ENCODE data around the gene ATF3.
"Not testable (repeated sequence)": the region's sequence is repeated elsewhere in the genome, so short reads cannot be mapped to it uniquely, and the experiment has no call there.

Gene ATF3

DNA sequence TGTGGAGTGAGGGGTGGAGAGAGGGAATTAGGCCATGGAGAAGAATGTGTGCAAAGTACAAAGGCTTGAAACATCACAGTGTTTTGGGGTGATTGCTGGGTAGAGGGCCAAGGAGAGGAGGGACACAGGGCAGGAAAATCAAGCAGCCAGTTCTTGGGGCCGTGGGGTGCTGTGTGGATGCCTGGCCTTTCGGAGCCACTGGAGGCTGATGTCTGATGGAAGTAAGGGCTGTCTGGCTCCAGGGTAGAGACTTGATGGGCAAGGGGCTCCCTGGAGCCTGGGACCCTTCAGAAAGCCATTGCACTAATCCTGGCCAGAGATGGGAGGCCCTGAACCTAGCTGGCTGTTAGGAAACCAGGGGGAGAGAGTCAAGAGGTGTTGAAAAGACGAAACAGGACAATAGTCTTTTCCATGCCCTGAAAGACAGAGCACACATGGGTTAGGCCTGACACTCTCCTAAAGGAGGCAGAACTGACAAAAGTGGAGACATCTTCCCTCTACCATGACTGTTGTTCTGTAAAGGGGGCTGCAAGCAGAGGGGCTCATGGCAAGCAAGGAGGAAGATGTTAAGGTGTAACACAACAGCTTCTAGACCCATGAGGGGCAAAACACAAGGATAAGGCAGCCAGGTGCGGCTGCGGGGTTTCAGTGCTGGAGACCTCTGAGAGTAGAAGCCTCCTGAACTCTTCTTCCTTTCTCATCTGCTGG lies 21.0 kb downstream of the ATF3 start:
- no peak for DNase-seq

DNA sequence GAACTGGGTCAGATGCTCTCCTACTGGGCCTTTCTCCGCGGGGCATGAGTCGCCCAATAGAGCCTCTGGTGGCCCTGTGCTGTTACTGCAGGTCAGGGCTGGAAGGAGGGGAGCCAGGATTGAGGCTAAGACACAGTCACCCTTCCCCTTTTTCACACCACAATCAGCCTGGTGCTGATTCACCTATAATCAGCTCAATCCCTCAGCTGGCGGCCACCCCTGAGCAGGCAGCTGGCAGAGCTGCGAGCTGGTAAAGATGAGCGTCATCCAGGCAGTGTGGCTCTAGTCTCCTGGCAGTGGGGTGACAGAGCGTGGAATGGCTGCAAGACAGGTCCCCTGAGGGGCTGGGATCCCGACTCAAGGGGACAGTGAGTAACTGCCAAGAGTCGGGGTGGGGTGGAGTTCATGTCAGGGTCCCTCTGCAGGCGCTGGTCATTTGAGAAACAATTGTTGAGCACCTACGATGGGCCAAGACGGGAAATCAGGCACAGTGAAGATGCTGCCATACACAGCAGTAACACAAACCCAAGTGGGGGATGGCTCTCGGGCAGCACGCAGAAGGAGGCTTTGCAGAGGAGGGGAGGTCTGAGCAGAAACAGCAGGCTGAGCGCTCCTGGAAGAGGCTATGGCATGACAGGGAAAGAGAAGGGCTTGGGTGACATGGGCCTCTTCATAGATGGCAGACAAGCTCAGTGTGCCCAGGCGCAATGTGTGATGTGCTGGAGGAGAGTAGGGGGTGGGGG lies 21.8 kb downstream of the ATF3 start:
- peak; percentile 87 to 92 (median 90) for DNase-seq

DNA sequence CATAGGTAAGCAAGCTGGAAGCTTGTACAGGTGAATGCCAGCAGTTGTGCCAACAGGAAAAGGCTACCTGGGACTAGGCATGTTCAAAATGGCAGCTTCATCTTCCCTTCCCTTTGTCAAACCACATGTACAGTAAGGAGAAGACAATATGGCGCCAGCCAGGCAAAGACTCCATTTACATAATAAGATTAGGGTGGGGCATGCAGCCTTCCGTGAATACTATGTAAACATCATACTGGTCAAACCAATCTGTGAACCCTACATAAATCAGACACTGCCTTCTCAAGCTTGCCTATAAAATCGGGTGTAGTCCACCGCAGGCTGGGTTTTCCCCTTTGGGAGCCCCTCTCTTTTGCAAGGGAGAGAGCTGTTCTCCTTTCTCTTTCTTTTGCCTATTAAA lies 24.6 kb downstream of the ATF3 start:
- no peak for DNase-seq

DNA sequence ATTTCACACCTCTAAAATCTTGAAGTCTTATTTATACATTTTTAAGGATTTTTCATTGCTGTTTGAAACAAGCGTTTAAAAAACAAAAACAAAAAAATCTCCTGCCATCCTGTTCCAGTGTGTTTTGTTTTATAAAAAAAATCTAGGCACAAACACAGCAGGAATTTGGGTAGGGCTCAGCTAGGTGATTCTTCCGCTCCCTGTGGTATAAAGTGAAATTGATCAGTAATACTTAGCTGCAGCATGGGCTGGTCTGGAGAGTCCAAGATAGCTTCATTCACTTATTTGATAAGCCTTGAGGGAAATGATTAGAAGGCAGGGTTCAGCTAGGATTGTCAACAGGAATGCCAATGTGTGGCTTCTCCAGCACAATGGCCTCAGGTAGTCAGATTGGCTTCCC lies 25.7 kb downstream of the ATF3 start:
- DNase-seq, result no peak

DNA sequence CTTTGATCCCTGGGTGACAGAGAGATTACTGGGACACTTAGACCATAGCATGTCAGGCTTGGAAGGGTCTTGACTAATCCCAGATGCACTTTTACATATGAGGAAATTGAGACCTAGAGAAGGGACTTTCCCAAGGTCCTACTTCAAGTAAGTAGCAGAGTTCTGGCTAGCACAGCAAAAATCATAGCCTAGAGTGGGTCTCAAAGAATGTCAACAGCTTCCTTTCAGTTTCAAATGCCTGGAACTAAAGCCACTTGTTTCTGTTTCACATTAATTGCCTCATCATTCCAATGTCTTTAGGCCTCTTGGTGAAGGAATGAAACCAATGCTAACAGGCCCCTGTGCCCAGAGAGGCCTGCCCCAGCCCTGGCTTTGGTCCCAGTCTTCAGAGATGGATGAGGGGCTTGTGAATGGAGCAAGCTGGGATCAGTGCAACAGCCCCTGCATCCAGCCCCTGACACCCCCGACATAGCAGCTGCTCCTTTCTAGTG lies 26.6 kb downstream of the ATF3 start:
- peak; percentile 70 to 90 (median 80) for DNase-seq

DNA sequence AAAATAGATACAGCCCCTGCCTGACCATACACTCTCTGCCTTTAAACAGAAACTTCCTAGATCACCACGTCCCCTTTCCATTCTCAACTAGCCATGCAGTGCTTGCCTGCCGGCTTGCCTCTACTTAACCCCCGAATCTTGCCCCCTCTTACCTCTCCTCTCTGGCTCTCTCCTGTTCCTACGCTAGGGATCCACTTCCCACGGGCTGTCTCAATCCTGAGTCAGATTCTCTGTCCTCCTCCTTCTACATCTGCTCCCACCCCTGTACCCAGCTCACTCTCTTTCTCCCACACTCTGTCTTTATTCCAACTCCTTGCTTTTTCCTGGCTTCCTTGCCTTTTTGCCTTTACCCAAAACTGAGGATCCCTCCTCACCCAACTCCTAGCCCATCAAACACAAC lies 29.3 kb downstream of the ATF3 start:
- no peak for DNase-seq

DNA sequence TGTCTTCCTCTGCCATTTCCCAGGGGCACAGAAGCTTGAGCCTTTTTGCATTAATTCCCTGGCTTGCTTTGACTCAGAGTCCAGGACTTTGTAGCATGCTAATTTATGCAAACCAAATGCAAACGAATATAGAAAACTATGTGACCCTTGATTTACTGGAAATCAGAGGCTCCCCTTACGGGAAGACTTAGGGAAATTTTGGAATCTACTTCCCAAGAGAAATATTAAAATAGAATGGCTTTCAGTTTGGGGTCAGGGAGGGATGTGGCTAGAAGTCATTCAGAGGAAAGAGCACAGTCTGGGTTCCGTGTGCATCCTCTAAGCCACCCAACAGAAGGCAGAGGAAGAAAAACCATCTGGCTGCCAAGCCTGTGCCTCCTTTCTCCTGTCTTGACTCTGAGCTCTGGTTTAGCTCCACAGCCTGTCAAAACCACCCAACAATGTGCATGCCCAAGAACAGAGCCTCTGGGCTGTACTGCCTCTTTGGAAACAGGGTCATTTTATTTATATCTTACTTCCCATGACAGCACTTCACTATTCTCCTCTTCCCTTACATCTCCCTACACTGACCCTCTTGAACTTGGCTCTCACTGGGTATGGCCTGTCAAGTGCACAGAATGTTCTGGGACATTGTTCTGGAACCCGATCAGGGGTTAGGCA lies 30.1 kb downstream of the ATF3 start:
- DNase-seq, result no peak

DNA sequence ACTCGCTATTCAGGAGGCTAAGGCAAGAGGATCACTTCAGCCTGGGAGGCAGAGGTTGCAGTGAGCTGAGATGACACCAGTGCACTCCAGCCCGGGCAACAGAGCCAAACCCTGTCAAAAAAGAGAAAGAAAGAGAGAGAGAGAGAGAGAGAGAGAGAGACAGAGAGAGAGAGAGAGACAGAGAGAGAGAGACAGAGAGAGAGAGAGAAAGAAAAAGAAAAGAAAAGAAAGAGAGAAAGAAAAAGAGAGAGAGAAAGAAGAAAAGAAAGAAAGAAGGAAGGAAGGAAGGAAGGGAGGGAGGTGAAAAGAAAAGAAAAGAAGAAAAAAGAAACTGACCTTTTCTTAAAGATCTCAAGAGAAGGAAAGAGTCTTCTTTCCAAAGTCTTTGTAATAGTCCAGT lies 31.0 kb downstream of the ATF3 start:
- not testable (repeated sequence) for DNase-seq

DNA sequence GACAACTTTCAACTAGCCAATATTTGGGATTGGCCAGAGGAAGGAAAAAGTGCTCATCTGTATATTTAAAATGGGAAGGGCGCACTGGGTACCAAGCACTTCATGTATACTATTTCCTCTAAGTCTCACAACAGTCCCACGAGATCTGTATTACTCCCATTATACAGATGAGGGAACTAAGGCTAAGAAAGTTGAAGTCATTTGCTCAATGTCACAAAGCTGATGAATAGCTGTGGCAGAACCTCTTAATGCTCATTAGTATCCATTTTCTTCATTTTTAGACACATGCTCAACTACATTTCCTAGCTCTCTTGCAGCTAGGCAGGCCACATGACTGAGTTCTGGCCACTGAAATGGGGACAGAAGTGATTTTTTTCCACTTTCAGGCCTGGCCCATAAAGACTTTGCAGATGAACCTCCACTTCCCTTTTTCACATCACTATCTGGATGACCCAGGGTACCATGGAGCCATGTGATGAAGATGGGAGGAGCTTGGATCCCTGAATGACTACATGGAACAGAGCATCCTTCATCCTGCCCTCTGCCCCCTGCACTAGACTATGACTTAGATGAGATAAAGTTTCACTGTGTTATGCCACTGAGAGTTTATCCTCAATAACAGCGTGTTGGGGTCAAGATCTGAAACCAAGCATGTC lies 31.8 kb downstream of the ATF3 start:
- DNase-seq, result peak in 2 of 4 experiments; percentile 28 to 42

DNA sequence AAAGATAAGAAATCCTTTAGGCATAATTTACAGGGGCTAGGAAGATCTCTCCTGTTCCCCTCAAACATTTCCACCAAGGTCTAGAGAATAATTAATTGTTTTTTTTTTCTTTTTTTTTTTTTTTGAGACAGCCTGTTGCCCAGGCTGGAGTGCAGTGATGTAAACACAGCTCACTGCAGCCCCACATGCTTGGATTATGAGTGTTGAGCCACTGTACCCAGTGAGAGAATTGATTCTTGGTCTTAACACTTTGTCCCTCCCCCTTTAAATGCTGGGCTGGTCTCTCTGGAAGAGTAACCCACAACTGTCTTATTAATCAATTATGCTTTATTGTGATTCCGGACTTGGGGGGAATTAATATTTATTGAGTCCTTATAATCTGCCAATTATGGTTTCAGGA lies 33.4 kb downstream of the ATF3 start:
- no peak for DNase-seq

DNA sequence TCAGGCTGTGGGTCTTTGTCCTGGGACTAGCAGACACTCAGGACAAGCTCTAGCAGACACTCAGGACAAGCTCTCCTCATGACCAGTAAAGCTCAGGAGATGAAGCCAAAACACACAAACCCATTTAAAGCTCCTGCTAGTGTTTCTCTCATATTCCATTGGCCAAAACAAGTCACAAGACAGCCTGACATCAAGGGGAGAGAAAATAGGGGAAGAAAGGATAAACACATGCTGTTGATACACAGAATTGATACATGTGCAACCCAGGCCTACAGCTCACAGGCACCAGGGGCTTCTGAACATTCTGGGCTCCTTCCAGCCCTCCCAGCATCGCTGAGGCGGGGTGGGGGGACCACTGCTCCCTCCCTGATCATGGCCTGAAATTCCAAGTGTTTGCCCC lies 35.3 kb downstream of the ATF3 start:
- no peak for DNase-seq

DNA sequence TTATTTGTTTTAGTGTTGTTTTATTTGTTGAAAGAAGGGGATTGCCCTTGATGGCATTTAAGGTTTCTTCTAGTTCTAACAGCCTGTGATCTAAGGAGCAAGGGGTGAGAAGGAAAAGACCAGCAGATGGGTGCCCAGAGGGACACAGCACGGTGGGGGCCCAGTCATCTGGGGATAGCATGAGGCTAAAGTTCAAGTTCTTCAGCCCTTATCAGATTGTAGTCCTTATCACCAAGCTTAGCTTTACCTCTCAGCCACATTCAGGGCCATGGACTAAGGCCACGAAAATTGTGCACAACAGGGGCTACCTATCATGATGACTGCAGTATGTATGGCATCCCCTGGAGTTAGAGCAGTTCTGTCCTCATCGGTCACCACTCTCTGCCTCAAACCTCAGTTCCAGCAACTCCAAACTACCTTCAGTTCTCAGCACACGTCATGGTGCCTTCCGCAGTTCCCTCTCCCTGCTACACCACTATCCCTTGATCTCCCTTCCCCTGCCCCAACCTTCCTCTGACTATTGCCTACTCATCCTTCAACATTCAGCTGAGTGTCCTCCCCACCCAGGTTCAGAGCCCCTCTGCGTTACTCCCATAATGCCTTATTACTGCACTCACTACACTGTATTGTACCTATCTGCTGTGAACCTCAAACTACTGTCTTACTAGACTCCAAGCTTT lies 36.4 kb downstream of the ATF3 start:
- no peak for DNase-seq

DNA sequence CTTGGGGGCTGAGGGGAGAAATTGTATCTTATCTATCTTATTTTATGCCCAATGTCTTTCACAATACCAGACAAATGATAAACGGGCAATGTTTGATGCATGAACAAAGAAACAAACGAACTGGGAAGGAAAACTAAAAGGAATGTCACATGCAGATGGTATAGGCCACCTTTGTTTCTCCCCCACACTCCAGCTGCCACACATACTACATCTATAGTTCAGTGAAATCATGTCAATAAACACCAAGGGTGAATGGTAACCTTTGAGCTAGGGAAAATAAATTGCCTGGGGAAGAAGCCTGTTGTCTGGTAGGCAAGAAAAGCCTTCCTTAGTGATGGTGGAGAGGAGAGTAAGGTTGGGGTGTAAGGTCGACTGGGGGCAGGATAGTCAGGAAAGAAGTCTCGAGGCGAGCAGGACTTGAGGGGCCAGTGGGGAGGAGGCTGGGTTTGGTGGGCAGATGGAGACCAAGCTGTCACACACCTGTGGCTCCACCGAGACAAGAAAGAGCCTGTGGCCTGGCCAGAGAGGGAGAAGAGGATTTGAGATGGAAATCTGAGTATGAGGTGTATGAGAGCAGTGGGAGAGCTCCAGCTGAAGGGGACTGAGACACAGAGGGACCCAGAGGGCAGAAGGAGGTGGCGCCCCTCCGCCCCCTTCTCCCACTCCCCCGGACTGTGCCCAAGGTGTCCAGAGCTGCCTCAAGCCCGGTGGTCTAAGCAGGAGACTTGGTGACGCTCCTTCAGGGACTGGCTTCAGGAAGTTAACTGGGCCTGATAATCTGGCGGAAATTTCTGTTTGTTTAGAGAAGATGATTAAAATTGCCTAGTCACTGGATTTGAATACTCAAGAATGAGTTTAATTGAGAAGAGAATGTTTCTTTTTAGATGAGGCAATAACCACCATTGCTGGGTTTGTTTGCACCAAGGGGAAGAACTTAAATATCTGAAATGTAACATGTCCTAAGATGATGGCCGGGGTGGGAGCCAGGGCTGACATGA lies 37.3 kb downstream of the ATF3 start:
- no peak for DNase-seq

DNA sequence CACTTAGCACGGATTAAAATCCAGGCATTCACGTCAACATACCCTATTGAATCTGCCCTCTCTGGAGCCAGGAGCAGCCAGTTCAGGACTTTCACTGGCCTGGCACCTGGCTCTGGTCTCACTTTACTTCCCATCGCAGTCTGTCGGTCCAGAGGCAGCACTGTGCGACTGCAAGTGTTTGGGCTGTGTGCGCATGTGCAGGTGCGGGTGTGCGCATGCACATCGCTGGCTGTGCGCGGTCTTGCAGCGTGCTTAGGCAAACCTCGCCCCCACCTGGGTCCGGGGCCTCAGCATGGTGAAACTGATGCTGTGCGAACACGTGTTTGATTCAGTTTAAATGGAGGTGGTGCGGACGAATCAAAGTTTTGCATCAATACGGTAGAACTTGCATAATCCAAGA lies 38.0 kb downstream of the ATF3 start:
- DNase-seq, result no peak

DNA sequence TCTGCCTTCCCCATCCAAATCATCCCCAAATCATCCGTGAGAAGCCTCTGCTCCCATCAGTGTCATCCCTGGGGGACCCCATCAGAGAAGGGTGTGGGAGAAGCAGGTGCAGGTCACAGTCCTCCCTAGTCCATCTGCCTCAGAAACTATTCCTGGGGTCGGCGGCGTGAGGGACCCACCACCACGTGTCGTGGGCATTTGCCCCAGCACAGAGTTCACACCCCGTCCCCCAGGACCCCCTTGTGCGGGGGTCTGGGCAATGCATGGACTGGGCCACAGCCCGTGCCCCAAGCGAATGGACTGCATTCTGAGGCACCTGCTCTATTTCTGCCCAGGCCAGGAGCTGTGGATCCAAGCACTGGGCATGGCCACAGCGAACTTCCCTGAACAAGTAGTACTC lies 38.4 kb downstream of the ATF3 start:
- no peak for DNase-seq

DNA sequence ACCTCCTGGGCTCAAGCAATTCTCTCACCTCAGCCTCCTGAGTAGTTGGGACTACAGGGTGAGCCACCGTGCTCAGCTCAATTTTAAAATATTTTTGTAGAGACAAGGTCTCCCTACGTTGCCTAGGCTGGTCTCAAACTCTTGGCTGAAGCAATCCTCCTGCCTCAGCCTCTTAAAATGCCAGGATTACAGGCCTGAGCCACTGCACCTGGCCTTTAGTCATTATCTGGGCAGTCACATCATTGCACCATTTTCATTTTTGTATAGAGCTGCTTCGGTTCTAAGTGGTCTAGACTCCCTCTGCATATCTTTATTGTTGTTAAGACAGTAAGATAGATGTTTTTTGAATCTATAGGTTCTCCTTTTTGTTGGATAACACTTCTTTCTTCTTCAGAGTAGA lies 39.9 kb downstream of the ATF3 start:
- no peak for DNase-seq

DNA sequence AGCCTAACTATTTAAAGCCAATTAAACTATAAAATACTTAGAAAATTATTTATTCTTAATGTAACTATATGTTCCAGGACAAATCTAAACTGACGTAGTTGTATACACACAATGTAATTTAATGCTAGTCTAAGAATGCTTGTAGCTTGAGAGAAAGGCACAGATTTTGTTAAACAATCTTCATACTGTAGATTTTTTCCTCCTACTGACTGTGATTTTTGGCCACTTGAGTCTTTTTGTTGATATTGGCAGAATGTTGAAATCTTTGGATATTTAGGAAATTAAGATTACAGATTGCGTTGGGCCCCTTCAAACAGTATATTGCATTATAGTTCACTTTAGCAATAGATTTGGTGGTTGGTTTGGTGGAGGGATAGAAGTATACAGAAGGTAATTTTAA lies 40.5 kb downstream of the ATF3 start:
- DNase-seq, result no peak

DNA sequence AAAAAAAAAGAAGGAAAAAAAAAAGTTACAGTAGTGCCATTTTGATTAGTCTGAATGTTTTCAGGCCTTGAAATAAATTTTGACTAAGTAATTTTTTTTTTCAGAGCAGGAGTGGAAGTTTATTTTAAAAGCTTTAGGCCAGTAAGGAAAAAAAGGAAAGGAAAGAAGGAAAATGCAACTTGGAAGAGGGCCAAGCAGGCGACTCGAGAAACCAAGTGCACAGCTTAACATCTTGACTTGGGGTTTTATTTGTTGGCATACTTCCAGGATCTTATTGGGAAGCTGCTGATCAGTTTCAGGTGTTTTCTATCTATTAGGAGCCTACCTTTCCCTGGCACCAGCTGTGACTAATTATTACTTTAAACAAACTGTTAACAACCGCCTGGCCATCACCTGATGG lies 41.7 kb downstream of the ATF3 start:
- DNase-seq, result no peak

DNA sequence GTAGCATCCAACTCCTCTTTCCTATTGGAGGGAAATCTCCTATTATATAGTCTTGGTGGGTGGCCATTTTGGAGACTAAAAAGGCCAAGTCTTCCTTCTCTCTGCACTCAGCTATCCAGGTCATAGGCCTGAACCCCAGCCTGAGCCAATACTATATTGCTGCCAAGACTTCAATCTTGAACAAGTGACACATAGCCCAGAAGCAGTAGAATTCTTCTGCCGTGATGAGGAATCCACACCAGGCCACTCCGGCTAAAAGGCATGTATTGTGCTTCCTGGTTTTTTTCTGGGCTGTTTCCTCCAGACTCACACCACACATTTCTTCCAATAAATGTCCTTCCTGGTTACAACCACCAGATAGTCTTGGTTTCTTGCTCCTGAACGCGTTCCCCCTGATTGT lies 43.0 kb downstream of the ATF3 start:
- DNase-seq, result no peak

DNA sequence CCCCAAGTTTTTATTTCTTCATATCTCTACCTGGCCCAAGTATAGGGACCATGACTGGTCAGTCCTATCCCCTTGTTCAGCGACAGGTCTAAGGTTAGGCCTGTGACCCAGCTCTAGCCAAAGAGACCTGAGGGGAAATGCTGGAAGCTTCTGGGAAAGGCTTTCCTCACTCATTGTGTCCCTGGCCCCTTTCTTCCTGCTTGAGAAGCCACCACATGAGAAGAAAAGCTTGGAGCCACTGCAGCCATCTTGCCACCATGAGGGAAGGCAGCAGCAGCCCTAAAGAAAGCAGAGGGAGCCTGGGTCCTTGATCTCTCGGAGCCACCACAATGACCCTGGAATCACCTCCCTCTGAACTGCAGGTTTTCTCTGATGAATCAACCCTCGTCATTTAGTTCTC lies 43.4 kb downstream of the ATF3 start:
- no peak for DNase-seq

DNA sequence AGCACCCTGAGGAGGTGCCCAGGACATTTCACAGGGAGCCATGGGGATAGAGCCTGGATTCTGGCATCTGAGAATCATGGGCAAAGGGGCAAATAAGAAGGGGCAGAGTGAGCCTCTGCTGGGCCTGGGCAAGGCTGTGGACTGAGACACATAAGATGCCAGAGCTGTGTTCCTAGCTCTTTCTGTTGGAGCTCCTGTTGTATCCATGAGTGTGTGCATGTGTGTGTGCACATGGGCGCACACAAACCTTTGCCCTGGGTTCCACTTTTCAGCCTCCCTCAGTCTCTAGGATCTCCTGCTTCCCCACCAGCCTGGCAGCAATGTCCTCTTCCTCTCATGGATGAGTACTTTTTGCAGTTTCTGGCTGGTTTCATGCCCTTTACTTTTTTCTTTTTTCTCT lies 44.0 kb downstream of the ATF3 start:
- DNase-seq, result no peak

All from suppressor macrophage (primary cell).